Measurements from ENCODE around the gene SPATS2L.

The SPATS2L gene

DNA sequence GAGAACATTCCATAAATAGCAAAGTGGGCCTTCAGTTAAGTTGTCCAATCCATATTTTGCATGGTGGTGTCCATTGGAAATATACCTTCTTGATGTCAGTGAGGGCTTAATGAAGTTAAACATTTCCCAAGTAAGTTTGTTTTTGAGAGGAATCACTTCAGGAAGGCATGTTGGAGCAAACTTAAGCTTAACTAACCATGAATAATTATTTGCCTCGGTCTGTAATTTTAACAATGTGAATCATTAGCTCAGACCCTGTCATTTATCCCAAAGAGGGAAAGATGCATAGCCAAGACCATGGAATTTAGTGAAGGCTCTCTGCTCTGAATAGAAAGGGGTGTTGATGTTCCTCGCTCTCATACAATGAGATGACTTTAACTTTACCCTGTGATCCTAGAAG is 47.4 kb downstream of the SPATS2L start (continued):
- TF ChIP-seq FEZF1 (tag by site-specific recombination; IDR thresholded peaks at IDR 0.05): no peak

DNA sequence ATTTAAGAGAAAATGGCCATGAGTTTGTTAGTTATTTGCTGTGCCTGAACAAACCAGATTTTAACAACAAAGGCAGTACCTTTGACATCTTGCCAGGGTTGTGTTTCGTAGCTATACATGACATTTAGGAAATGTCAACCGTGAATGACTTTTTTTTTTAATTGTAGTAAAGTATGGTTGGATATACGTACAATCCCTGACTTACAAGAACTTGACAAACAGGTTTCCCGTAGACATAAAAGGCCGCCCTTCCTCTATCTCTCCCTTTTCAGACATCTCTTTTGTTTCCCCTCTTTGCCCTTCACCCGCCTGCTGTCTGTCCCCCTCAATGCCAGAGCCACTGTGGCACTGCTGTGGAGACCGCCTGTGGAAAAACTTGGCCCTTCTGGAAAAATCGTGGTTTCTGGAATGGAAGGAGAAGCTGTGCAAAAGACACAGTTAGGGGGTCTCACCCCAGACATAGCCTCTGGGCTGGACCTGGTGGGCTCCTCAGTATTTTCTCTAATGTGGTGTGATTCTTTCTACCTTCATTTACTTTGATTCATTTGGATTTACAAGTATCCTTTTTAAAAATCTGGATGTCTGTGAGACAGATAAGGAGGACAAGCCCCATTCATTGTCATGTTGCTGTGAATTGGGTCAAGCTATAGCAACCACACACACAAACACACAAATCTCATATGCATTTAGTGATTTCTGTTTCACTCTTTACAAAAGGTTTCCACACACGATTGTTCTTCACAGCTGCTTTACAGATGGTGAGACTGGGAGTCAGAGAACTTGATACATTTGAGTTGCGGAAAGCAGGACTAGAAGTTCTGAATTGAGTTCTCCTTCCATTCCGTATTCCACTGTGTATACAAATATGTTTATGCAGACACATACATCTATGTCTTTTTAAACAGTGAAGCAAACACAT is 48.6 kb downstream of the SPATS2L start:
- H3K36me3 ChIP-seq (ENCODE audit: control insufficient read depth in 2 of 2, insufficient read depth in 1 of 2, low read length in 2 of 2): no peaks in the 10 kb centered on the region
- ChIA-PET CTCF (interaction anchor here (0.9 kb wide), 1 partner anchor 364 kb away, joined by 5 read pairs; no protein-coding TSS in a partner anchor), POLR2A (no interaction called here)
- H3K27ac ChIP-seq (ENCODE audit: extremely low read depth, low read depth, low read length): no peak overlapping the region
- H3K4me3 ChIP-seq (ENCODE audit: low read depth, low read length): no peak overlapping the region
- H3K9me3 ChIP-seq (ENCODE audit: control insufficient read depth, insufficient read depth, low read depth, low read length): no peaks in the 10 kb centered on the region
- TF ChIP-seq ZNF571 (tag by site-specific recombination; IDR thresholded peaks at IDR 0.05) (no peak), SETDB1 (IDR thresholded peaks at IDR 0.05; ENCODE audit: insufficient read length, low read length) (no peak), ZNF776 (tag by site-specific recombination; IDR thresholded peaks at IDR 0.05; ENCODE audit: borderline replicate concordance) (no peak), ZNF544 (tag by site-specific recombination; IDR thresholded peaks at IDR 0.05) (no peak), YY2 (tag by site-specific recombination; IDR thresholded peaks at IDR 0.05) (no peak), GLI4 (tag by site-specific recombination; IDR thresholded peaks at IDR 0.05) (no peak)
- TF ChIP-seq, protein P1, sequence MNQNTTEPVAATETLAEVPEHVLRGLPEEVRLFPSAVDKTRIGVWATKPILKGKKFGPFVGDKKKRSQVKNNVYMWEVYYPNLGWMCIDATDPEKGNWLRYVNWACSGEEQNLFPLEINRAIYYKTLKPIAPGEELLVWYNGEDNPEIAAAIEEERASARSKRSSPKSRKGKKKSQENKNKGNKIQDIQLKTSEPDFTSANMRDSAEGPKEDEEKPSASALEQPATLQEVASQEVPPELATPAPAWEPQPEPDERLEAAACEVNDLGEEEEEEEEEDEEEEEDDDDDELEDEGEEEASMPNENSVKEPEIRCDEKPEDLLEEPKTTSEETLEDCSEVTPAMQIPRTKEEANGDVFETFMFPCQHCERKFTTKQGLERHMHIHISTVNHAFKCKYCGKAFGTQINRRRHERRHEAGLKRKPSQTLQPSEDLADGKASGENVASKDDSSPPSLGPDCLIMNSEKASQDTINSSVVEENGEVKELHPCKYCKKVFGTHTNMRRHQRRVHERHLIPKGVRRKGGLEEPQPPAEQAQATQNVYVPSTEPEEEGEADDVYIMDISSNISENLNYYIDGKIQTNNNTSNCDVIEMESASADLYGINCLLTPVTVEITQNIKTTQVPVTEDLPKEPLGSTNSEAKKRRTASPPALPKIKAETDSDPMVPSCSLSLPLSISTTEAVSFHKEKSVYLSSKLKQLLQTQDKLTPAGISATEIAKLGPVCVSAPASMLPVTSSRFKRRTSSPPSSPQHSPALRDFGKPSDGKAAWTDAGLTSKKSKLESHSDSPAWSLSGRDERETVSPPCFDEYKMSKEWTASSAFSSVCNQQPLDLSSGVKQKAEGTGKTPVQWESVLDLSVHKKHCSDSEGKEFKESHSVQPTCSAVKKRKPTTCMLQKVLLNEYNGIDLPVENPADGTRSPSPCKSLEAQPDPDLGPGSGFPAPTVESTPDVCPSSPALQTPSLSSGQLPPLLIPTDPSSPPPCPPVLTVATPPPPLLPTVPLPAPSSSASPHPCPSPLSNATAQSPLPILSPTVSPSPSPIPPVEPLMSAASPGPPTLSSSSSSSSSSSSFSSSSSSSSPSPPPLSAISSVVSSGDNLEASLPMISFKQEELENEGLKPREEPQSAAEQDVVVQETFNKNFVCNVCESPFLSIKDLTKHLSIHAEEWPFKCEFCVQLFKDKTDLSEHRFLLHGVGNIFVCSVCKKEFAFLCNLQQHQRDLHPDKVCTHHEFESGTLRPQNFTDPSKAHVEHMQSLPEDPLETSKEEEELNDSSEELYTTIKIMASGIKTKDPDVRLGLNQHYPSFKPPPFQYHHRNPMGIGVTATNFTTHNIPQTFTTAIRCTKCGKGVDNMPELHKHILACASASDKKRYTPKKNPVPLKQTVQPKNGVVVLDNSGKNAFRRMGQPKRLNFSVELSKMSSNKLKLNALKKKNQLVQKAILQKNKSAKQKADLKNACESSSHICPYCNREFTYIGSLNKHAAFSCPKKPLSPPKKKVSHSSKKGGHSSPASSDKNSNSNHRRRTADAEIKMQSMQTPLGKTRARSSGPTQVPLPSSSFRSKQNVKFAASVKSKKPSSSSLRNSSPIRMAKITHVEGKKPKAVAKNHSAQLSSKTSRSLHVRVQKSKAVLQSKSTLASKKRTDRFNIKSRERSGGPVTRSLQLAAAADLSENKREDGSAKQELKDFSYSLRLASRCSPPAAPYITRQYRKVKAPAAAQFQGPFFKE (tag by site-specific recombination; IDR thresholded peaks at IDR 0.05; ENCODE audit: borderline replicate concordance): no peak
- TF ChIP-seq, protein P2, sequence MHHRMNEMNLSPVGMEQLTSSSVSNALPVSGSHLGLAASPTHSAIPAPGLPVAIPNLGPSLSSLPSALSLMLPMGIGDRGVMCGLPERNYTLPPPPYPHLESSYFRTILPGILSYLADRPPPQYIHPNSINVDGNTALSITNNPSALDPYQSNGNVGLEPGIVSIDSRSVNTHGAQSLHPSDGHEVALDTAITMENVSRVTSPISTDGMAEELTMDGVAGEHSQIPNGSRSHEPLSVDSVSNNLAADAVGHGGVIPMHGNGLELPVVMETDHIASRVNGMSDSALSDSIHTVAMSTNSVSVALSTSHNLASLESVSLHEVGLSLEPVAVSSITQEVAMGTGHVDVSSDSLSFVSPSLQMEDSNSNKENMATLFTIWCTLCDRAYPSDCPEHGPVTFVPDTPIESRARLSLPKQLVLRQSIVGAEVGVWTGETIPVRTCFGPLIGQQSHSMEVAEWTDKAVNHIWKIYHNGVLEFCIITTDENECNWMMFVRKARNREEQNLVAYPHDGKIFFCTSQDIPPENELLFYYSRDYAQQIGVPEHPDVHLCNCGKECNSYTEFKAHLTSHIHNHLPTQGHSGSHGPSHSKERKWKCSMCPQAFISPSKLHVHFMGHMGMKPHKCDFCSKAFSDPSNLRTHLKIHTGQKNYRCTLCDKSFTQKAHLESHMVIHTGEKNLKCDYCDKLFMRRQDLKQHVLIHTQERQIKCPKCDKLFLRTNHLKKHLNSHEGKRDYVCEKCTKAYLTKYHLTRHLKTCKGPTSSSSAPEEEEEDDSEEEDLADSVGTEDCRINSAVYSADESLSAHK (tag by site-specific recombination; IDR thresholded peaks at IDR 0.05): no peak
- TF ChIP-seq, protein P3, sequence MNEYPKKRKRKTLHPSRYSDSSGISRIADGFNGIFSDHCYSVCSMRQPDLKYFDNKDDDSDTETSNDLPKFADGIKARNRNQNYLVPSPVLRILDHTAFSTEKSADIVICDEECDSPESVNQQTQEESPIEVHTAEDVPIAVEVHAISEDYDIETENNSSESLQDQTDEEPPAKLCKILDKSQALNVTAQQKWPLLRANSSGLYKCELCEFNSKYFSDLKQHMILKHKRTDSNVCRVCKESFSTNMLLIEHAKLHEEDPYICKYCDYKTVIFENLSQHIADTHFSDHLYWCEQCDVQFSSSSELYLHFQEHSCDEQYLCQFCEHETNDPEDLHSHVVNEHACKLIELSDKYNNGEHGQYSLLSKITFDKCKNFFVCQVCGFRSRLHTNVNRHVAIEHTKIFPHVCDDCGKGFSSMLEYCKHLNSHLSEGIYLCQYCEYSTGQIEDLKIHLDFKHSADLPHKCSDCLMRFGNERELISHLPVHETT (tag by site-specific recombination; IDR thresholded peaks at IDR 0.05): no peak
- peaks cover 11% of the 10 kb centered on the region; the same call in 1 of the 2 replicates for H3K4me1 ChIP-seq (ENCODE audit: control insufficient read depth, insufficient read depth, low read length)

DNA sequence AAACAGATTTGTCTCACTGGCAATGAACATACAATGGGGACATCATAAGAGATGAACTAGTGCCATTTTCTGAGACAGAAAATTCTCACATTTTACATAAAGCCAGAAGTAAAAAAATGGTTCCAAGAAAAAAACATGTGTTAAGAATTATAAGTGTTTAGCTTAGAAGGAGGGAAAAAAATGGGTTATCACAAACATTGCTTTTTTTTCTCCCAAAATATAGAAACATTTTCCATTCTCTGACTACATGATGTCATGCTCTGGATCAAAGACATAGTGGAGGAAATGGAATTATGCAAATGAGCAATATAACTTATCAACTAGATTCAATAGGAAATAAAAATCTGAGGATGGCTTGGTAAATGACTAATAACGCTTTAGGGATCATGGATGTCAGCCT is 49.8 kb downstream of the SPATS2L start:
- ChIA-PET POLR2A (no interaction called here), CTCF (no interaction called here)
- no peak overlapping the region for H3K27ac ChIP-seq (ENCODE audit: extremely low read depth, low read depth, low read length)
- H3K4me1 ChIP-seq (ENCODE audit: control insufficient read depth, insufficient read depth, low read length): peaks cover 11% of the 10 kb centered on the region; the same call in 1 of the 2 replicates
- H3K36me3 ChIP-seq (ENCODE audit: control insufficient read depth in 2 of 2, insufficient read depth in 1 of 2, low read length in 2 of 2): no peaks in the 10 kb centered on the region
- H3K4me3 ChIP-seq (ENCODE audit: low read depth, low read length): no peak overlapping the region
- TF ChIP-seq, protein P4, sequence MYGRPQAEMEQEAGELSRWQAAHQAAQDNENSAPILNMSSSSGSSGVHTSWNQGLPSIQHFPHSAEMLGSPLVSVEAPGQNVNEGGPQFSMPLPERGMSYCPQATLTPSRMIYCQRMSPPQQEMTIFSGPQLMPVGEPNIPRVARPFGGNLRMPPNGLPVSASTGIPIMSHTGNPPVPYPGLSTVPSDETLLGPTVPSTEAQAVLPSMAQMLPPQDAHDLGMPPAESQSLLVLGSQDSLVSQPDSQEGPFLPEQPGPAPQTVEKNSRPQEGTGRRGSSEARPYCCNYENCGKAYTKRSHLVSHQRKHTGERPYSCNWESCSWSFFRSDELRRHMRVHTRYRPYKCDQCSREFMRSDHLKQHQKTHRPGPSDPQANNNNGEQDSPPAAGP (tag by site-specific recombination; IDR thresholded peaks at IDR 0.05): no peak
- TF ChIP-seq ZNF621 (tag by site-specific recombination; IDR thresholded peaks at IDR 0.05): no peak
- TF ChIP-seq KLF1 (tag by site-specific recombination; IDR thresholded peaks at IDR 0.05): no peak
- no peak for TF ChIP-seq ZNF24 (tag by site-specific recombination; IDR thresholded peaks at IDR 0.05)
- no peak for TF ChIP-seq ZNF324 (tag by site-specific recombination; IDR thresholded peaks at IDR 0.05)
- no peak for TF ChIP-seq SCRT1 (tag by site-specific recombination; IDR thresholded peaks at IDR 0.05; ENCODE audit: borderline replicate concordance)
- no peak for TF ChIP-seq ZNF341 (tag by site-specific recombination; IDR thresholded peaks at IDR 0.05; ENCODE audit: low read depth)
- no peak for TF ChIP-seq KLF9 (tag by site-specific recombination; IDR thresholded peaks at IDR 0.05; ENCODE audit: low read depth)
- no peak for TF ChIP-seq ZNF610 (tag by site-specific recombination; IDR thresholded peaks at IDR 0.05; ENCODE audit: borderline replicate concordance)
- no peak for TF ChIP-seq ZFHX2 (tag by site-specific recombination; conservative IDR thresholded peaks at IDR 0.05)
- TF ChIP-seq ZBTB20 (tag by site-specific recombination; IDR thresholded peaks at IDR 0.05): no peak
- H3K9me3 ChIP-seq (ENCODE audit: control insufficient read depth, insufficient read depth, low read depth, low read length): no peaks in the 10 kb centered on the region

All from HEK293 (cell line).